Type B pancreatic cell (in vitro differentiated cells): ENCODE results near the gene STX16. TPM values are rescaled to one million over a fixed set of nuclear protein-coding genes. Genes with fewer than 3 reads are reported as not detected.
A peak's percentile ranks its signal among the peaks of the same experiment; 100 is the strongest.

Experiments used
- DNase-seq: peaks from one replicate; pipeline ENCODE4 v3.0.0; 2021; ENCODE audit warnings: mixed read lengths; ENCODE audit not compliant: unreplicated experiment; ENCODE audit errors: extremely low spot score
- H3K27ac Mint-ChIP-seq: 2 replicates; pipeline ENCODE4 v1.8.0; 2021; ENCODE audit warnings: mild to moderate bottlenecking, mixed read lengths
- H3K27me3 Mint-ChIP-seq: 2 replicates; pipeline ENCODE4 v1.8.0; 2021; ENCODE audit warnings: mixed read lengths
- H3K36me3 Mint-ChIP-seq: 2 replicates; pipeline ENCODE4 v1.8.0; 2021; ENCODE audit warnings: mixed read lengths
- H3K4me1 Mint-ChIP-seq: one replicate; pipeline ENCODE4 v1.8.0; 2021; ENCODE audit warnings: mixed read lengths; ENCODE audit not compliant: unreplicated experiment
- H3K4me3 Mint-ChIP-seq: 2 replicates; pipeline ENCODE4 v1.8.0; 2021; ENCODE audit warnings: mild to moderate bottlenecking, mixed read lengths
- H3K9me3 Mint-ChIP-seq: 2 replicates; pipeline ENCODE4 v1.8.0; 2021; ENCODE audit warnings: mixed read lengths
- CTCF ChIP-seq: fragments of 200-600 bp; sonication (generic); conservative IDR thresholded peaks from 2 replicates; pipeline ENCODE4 v1.5.0; 2021; ENCODE audit warnings: antibody characterized with exemption, mild to moderate bottlenecking
- total RNA-seq: library from RNA; stranded (reverse); gene quantifications from 2 replicates; pipeline ENCODE4 v1.2.1, GENCODE V29; 2021; ENCODE audit warnings: low replicate concordance

The STX16 gene
- total RNA-seq, 1 donor from 2014 or later: 62.8 TPM

- Mint-ChIP-seq H3K4me1 (no peaks in the 10 kb centered on the region), H3K4me3 (no peak overlapping the region), H3K36me3 (no peaks in the 10 kb centered on the region), H3K27ac (no peak overlapping the region), H3K9me3 (no peaks in the 10 kb centered on the region), H3K27me3 (peaks cover 10% of the 10 kb centered on the region)
- DNase-seq: peak; percentile 71
- TF ChIP-seq CTCF: no peak
Measured at GRCh38 chr20:58716476-58717277, 65.6 kb downstream of the STX16 start.

GRCh38 chr20:58717278-58718091 is 66.4 kb downstream of the STX16 start:
- Mint-ChIP-seq H3K36me3 (no peaks in the 10 kb centered on the region), H3K4me3 (no peak overlapping the region), H3K4me1 (no peaks in the 10 kb centered on the region), H3K9me3 (no peaks in the 10 kb centered on the region), H3K27me3 (peaks cover 13% of the 10 kb centered on the region), H3K27ac (no peak overlapping the region)
- DNase-seq: no peak
- TF ChIP-seq CTCF: no peak

GRCh38 chr20:58718121-58718563 is 67.1 kb downstream of the STX16 start:
- no peak for TF ChIP-seq CTCF
- Mint-ChIP-seq H3K27me3 (peaks cover 19% of the 10 kb centered on the region), H3K4me1 (no peaks in the 10 kb centered on the region), H3K36me3 (no peaks in the 10 kb centered on the region), H3K9me3 (no peaks in the 10 kb centered on the region), H3K4me3 (no peak overlapping the region), H3K27ac (no peak overlapping the region)
- DNase-seq: peak; percentile 60

GRCh38 chr20:58718729-58719128 is 67.6 kb downstream of the STX16 start:
- Mint-ChIP-seq H3K4me3 (no peak overlapping the region), H3K27me3 (peaks cover 24% of the 10 kb centered on the region), H3K9me3 (no peaks in the 10 kb centered on the region), H3K27ac (no peak overlapping the region), H3K36me3 (no peaks in the 10 kb centered on the region), H3K4me1 (no peaks in the 10 kb centered on the region)
- DNase-seq: peak; percentile 45
- TF ChIP-seq CTCF: no peak

- Mint-ChIP-seq H3K27me3 (peaks cover 26% of the 10 kb centered on the region), H3K36me3 (no peaks in the 10 kb centered on the region), H3K4me3 (no peak overlapping the region), H3K27ac (no peak overlapping the region), H3K4me1 (no peaks in the 10 kb centered on the region), H3K9me3 (no peaks in the 10 kb centered on the region)
- no peak for TF ChIP-seq CTCF
- peak; percentile 64 for DNase-seq
Measured at GRCh38 chr20:58719258-58719657, 68.2 kb downstream of the STX16 start.
